Activated naive CD8-positive, alpha-beta T cell (primary cell): ENCODE measurements around the gene APOO.

ENCODE experiments used
- H3K27ac Mint-ChIP-seq: one replicate; pipeline ENCODE4 v1.8.0; 2021; ENCODE audit warnings: mixed read lengths
- H3K27me3 Mint-ChIP-seq: one replicate; pipeline ENCODE4 v1.8.0; 2021; ENCODE audit warnings: mixed read lengths
- H3K36me3 Mint-ChIP-seq: one replicate; pipeline ENCODE4 v1.8.0; 2021; ENCODE audit warnings: mixed read lengths
- H3K4me1 Mint-ChIP-seq: one replicate; pipeline ENCODE4 v1.8.0; 2021; ENCODE audit warnings: low read depth, mixed read lengths
- H3K4me3 Mint-ChIP-seq: one replicate; pipeline ENCODE4 v1.8.0; 2021; ENCODE audit warnings: mild to moderate bottlenecking, mixed read lengths
- H3K9me3 Mint-ChIP-seq: one replicate; pipeline ENCODE4 v1.8.0; 2021; ENCODE audit warnings: low read depth, mixed read lengths

The APOO gene

DNA sequence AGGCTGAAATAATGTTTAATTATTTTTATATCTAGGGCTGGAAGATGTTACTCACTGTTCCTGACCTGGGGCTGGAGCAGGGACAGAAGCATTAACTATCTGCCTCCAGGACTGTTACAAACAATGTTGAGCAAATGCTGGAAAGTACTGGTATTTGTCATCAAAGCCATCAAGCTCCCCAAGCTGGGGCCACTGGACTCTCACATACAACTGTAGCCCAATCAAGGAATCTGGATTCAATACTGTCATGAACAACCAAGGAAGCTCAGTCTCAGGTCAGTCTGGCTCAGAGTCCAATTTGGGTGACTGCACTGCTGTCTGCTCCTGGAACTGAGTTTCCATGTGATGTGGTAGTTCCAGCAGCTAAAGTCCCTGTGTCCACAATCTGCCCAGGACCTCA, 50.4 kb downstream of the APOO start:
- H3K9me3 Mint-ChIP-seq: no peaks in the 10 kb centered on the region
- no peaks in the 10 kb centered on the region for H3K27me3 Mint-ChIP-seq
- no peak overlapping the region for H3K4me3 Mint-ChIP-seq
- H3K27ac Mint-ChIP-seq: no peak overlapping the region
- H3K4me1 Mint-ChIP-seq: no peaks in the 10 kb centered on the region
- H3K36me3 Mint-ChIP-seq: no peaks in the 10 kb centered on the region

DNA sequence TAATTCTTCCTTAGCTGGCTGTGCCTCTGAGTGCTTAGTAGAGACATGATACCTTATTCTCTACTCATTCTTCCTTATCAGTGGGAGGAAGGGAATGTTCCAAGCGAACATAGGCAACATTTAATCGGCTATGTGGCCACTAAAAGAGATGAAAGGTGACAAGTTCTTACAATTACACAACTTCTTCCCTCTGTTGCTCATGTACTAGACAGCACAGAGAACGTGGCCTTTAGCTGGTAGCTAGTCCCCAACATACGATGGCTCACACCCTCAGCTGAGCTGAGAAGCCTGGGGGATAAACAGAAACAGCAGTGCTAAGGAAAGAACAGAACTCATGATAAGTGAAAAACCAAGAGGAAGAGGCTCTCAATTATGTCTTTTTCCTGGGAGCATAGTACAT, 52.2 kb downstream of the APOO start:
- H3K4me3 Mint-ChIP-seq: no peak overlapping the region
- no peaks in the 10 kb centered on the region for H3K4me1 Mint-ChIP-seq
- no peaks in the 10 kb centered on the region for H3K36me3 Mint-ChIP-seq
- H3K27ac Mint-ChIP-seq: no peak overlapping the region
- no peaks in the 10 kb centered on the region for H3K27me3 Mint-ChIP-seq
- H3K9me3 Mint-ChIP-seq: no peaks in the 10 kb centered on the region

DNA sequence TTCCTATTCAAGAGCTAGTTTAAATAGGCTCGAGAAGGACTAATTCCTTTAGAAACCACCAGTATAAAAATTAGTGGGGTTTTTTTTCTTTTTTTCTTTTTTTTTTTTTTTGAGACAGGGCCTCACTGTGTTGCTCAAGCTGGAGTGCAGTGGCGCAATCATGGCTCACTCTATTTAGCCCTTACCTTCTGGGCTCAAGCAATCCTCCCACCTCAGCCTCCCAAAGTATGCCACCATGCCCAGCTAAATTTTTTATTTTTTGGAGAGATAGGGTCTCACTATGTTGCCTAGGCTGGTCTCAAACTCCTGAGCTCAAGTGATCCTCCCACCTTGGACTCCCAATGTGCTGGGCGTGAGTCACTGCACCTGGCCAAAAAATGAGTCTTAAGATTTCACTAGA, 52.8 kb downstream of the APOO start:
- H3K4me1 Mint-ChIP-seq: no peaks in the 10 kb centered on the region

DNA sequence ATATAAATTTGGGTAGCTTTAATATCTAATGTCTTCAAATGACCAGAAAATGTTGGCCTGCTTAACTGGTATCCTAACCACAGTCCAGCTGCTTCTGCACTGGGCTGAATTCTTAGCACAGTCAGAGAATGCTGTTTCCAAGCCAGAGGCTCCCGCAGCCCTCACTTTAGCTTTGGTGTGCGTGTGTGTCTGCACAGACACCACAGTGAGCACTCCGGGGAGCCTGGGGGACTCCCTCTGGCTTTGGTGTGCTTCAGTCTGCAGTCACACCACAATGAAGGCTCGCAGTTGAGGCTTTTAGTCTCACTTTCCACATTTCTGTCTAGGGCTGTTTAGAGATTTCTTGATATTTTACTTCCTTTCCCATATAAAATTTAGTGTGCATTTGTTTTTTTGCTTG, 53.6 kb downstream of the APOO start:
- H3K27me3 Mint-ChIP-seq: no peaks in the 10 kb centered on the region
- H3K4me1 Mint-ChIP-seq: no peaks in the 10 kb centered on the region
- H3K27ac Mint-ChIP-seq: no peak overlapping the region
- H3K4me3 Mint-ChIP-seq: no peak overlapping the region
- peaks cover 2% of the 10 kb centered on the region for H3K36me3 Mint-ChIP-seq
- no peaks in the 10 kb centered on the region for H3K9me3 Mint-ChIP-seq

More for the DNA sequence above, 52.8 kb downstream of the APOO start:
- no peaks in the 10 kb centered on the region for H3K36me3 Mint-ChIP-seq
- no peak overlapping the region for H3K27ac Mint-ChIP-seq
- no peaks in the 10 kb centered on the region for H3K9me3 Mint-ChIP-seq
- H3K27me3 Mint-ChIP-seq: no peaks in the 10 kb centered on the region
- H3K4me3 Mint-ChIP-seq: no peak overlapping the region

DNA sequence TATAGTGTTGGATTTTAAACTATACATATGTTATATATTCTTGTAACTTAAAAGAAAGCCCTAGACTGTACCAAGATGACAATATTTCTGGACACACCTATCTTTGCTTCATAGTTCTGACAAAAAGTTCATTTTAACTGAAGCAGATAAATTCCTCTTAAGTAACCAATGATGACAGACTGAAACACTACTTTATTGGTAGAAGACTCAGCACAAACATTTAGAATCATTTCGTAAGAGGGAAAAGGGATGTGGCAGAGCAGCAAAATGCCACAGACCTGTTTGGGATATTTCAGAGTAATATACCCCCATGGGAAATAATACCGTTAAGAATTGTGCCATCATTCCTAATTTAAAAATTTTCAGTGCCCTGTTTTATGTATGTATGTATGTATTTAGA, 56.2 kb downstream of the APOO start:
- Mint-ChIP-seq H3K27ac (no peak overlapping the region), H3K9me3 (no peaks in the 10 kb centered on the region), H3K36me3 (peaks cover 2% of the 10 kb centered on the region), H3K4me1 (no peaks in the 10 kb centered on the region), H3K4me3 (no peak overlapping the region), H3K27me3 (no peaks in the 10 kb centered on the region)

DNA sequence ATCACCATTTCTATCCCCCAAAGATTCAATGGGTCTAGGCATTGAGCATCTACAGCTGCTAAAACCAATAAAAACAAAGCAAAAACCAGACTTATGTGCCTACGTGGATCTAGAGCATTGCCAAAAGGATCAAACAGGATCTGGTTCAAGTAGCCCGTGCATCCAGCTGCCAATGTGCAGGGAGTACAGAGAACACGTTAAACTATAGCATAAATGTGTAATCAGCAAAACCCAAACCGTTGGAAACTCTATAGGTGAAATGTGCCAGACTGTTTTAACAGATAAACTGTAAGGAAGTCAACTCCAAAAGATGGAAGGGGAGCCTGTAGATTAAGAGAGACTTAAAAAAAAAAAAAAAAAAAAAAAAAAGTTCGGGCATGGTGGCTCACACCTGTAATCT, 58.5 kb downstream of the APOO start:
- Mint-ChIP-seq H3K27ac (no peak overlapping the region), H3K9me3 (no peaks in the 10 kb centered on the region), H3K27me3 (no peaks in the 10 kb centered on the region), H3K4me3 (no peak overlapping the region), H3K4me1 (no peaks in the 10 kb centered on the region), H3K36me3 (peaks cover 2% of the 10 kb centered on the region)

DNA sequence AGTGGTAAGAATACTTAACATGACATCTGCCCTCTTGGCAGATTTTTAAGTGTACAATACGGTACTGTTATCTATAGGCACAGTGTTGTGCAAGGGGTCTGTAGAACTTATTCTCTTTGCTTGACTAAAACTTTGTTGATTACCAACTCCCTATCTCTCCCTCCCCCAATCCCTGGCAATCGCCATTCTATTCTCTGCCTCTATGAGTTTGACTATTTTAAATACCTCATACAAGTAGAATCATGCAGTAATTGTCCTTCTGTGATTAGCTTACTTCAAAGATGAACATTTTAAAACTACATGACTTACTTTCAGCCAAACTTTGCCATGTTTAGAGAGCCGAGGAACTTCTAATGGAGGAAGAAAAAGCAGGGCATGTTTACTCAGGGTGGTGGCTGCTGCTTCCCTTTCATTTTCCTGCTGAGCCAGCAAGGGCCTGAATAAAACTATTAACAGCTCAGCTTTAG, 62.4 kb downstream of the APOO start:
- no peaks in the 10 kb centered on the region for H3K27me3 Mint-ChIP-seq

DNA sequence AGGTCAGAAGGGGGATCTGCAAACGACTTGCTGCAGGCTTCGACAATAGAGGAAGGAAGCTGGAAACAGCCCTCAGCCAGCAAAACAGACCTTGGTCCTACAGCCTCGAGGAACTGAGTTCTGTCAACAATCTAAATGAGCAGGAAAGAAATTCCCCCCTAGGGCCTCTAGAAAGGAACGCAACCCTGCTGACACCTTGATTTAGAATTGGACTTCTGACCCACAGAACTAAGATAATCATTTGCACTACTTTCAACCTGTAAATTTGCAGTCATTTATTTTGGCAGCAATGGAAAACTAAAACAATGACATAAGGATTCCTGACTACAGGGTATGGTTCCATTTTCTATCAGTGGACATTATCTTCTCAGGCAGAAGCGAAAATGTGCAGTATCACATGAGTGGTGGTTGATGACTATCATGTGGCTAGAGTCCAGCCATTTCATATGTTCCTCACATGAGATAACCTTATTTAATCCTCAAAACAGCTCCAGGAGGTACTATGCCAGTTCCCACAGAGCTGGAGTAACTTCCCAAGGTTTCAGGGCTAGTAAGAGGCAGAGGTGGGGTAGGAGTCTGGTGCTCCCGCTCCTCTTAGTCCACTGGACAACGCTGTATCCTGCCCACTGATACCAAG, 63.1 kb downstream of the APOO start:
- H3K27ac Mint-ChIP-seq: no peak overlapping the region

More for the DNA sequence above, 62.4 kb downstream of the APOO start:
- Mint-ChIP-seq H3K4me1 (no peaks in the 10 kb centered on the region), H3K4me3 (no peak overlapping the region), H3K27ac (no peak overlapping the region), H3K9me3 (no peaks in the 10 kb centered on the region), H3K36me3 (peaks cover 2% of the 10 kb centered on the region)

DNA sequence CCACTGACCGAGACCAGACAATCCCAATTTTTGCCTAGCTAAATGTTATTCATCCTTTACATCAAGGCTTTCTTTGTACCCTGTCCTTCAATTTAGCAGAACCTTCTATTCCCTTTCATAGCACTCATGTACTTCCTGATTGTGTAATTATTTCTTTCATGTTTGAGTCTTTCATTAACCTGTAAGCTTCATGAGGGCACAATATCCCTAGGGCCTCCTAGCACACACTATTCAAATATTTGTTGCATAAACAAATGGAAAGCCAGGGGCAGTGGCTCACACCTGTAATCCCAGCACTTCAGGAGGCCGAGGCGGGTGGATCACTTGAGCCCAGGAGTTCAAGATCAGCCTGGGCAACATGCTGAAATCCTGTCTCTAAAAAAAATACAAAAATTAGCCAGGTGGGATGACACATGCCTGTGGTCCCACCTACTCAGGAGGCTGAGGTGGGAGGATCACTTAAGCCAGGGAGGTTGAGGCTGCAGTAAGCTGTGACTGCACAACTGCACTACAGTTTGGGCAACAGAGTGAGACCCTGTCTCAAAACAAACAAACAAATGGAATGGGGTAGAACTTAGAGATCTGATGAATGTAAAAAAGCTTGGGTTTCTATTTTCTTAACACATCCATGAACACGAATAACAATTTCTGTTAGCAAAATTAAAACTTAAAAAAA, 65.8 kb downstream of the APOO start:
- Mint-ChIP-seq H3K27me3 (no peaks in the 10 kb centered on the region), H3K4me1 (no peaks in the 10 kb centered on the region), H3K36me3 (no peaks in the 10 kb centered on the region), H3K27ac (no peak overlapping the region), H3K4me3 (no peak overlapping the region), H3K9me3 (no peaks in the 10 kb centered on the region)

More for the DNA sequence above, 63.1 kb downstream of the APOO start:
- Mint-ChIP-seq H3K4me1 (no peaks in the 10 kb centered on the region), H3K4me3 (no peak overlapping the region), H3K27me3 (no peaks in the 10 kb centered on the region), H3K36me3 (peaks cover 2% of the 10 kb centered on the region), H3K9me3 (no peaks in the 10 kb centered on the region)

DNA sequence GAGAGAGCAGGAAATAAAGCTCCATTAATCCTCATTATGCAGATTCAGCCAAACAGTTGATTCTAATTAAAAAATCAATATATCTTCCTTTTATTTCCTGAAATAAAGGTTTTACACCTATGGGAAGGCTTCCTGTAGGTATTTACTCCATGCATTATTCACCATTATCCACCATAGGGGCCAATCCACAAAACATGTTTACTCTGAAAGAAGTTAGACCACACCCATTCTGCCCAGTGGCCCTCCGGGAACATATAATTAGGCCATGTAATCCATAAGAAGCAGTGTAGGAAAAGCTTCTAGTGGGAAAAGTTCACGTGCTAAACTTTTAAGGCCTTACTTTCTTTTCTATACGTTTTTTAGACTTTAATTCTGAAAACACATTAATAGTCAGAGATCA, 67.1 kb downstream of the APOO start:
- H3K27me3 Mint-ChIP-seq: no peaks in the 10 kb centered on the region
- H3K9me3 Mint-ChIP-seq: no peaks in the 10 kb centered on the region
- H3K36me3 Mint-ChIP-seq: no peaks in the 10 kb centered on the region
- no peak overlapping the region for H3K27ac Mint-ChIP-seq
- H3K4me1 Mint-ChIP-seq: no peaks in the 10 kb centered on the region
- H3K4me3 Mint-ChIP-seq: no peak overlapping the region

DNA sequence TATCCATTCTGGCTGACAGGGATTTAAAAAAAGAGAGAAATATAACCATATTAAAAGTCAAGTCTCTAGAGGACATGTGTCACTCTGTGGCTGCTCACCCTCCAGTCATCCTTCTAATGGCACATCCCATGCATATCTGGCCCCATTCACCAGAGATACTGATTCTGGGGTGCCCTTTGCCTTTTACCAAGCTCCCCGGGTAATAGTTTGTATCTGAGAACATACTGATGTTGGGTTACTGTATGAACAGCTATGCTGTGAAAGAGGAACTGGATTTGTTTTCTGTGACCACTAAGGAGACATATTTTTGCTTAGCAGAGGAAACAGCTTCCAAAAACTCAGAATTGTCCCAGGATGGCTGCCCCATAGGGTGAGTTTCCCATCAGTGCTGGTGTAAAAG, 68.8 kb downstream of the APOO start:
- Mint-ChIP-seq H3K4me1 (no peaks in the 10 kb centered on the region), H3K9me3 (no peaks in the 10 kb centered on the region), H3K36me3 (no peaks in the 10 kb centered on the region), H3K4me3 (no peak overlapping the region), H3K27ac (no peak overlapping the region), H3K27me3 (no peaks in the 10 kb centered on the region)

DNA sequence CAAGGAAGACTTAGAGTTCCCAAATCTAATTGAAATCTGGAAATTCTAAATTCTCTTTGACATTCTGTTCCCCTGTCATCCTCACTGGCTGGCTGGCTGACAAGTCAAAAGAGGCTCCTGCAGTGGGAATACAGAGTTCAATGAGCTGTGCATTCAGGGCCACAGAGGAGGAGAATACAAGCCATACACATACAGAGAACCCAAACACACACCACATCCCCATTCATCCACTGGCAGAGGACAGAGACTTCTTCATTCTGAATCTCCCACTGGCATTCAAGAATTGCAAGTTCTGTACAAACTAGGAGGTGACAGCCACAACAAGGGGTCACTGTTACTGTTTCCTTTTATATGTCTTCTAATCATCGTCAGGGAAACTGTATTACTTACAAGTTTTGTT, 75.0 kb downstream of the APOO start:
- Mint-ChIP-seq H3K4me1 (no peaks in the 10 kb centered on the region), H3K36me3 (no peaks in the 10 kb centered on the region), H3K4me3 (no peak overlapping the region), H3K9me3 (no peaks in the 10 kb centered on the region), H3K27me3 (no peaks in the 10 kb centered on the region), H3K27ac (no peak overlapping the region)

DNA sequence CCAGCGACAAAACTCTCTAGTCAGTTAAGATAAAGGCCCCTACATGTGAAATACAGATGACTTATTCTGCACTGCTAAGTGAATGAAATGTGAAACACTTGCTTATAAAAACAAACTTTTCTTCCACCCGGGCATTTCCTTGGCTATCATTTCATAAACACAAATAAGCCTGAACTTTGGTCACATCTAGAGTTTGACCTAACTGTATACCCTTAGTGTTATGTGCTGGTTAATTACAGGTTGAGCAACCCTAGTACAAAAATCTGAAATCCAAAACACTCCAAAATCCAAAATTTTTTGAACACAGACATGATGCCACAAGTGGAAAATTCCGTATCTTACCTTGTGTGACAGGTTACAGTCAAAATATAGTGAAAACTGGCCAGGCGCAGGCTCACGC, 78.9 kb downstream of the APOO start:
- no peak overlapping the region for H3K4me3 Mint-ChIP-seq
- no peaks in the 10 kb centered on the region for H3K4me1 Mint-ChIP-seq
- no peaks in the 10 kb centered on the region for H3K27me3 Mint-ChIP-seq
- H3K9me3 Mint-ChIP-seq: no peaks in the 10 kb centered on the region
- H3K27ac Mint-ChIP-seq: no peak overlapping the region
- no peaks in the 10 kb centered on the region for H3K36me3 Mint-ChIP-seq

DNA sequence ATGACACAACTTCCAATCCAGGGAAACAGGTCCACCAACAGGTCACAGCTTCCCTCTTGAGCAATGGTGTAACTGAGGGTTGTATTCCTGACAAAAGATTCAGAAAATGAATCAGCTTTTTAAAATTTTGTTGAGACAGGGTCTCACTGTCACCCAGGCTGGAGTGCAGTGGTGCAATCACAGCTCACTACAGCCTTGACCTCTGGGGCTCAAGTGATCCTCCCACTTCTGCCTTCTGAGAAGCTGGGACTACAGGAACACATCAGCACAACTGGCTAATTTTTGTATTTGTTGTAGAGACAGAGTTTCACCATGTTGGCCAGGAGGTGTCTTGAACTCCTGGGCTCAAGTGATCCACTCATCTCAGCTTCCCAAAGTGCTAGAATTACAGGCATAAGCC, 81.1 kb downstream of the APOO start:
- H3K27me3 Mint-ChIP-seq: no peaks in the 10 kb centered on the region
- no peak overlapping the region for H3K27ac Mint-ChIP-seq
- H3K9me3 Mint-ChIP-seq: no peaks in the 10 kb centered on the region
- no peaks in the 10 kb centered on the region for H3K4me1 Mint-ChIP-seq
- H3K36me3 Mint-ChIP-seq: no peaks in the 10 kb centered on the region
- no peak overlapping the region for H3K4me3 Mint-ChIP-seq

DNA sequence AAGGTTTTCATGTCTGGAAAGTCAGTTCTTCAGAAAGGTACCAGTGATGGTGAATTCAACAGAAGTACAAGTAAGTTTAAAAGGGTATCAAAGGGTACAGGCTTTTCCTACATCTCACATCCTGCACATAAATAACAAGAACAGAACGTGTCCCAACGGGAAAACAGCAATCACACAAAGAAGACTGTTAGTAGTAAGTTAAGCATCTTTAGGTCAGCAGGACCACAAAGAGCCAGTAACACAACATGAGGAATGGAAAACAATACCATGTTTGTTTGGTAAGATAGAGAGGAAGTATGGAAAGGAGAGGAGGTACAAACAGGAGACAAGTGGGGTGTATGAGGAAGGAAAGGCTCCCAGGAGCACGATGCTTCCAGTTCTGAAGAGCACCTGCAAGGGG, 81.5 kb downstream of the APOO start:
- no peaks in the 10 kb centered on the region for H3K27me3 Mint-ChIP-seq
- H3K9me3 Mint-ChIP-seq: no peaks in the 10 kb centered on the region
- no peak overlapping the region for H3K4me3 Mint-ChIP-seq
- no peaks in the 10 kb centered on the region for H3K4me1 Mint-ChIP-seq
- H3K27ac Mint-ChIP-seq: no peak overlapping the region
- H3K36me3 Mint-ChIP-seq: no peaks in the 10 kb centered on the region

DNA sequence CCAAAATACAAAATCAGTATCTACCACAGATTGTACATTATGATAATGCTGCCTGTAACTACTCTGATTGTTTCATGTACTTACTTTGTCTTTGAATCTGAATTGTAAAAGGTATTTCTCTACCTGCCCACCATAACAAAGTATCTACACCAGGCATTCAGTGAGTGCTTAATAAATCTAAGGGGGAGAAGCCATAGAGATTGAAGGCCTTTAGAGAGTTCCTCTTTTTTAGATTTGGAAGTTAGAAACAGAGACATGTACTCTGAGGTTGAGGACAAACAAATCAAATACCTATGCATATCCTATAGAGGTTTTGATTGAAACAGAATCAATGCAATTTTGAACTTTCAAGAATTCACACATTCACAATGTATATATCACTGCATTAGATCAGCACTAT, 82.1 kb downstream of the APOO start:
- Mint-ChIP-seq H3K4me1 (no peaks in the 10 kb centered on the region), H3K27me3 (no peaks in the 10 kb centered on the region), H3K9me3 (no peaks in the 10 kb centered on the region), H3K36me3 (no peaks in the 10 kb centered on the region), H3K27ac (no peak overlapping the region), H3K4me3 (no peak overlapping the region)
